Amygdala (tissue), 56 donors: ENCODE measurements around the gene CD96.
A peak's percentile ranks its signal among the peaks of the same experiment; 100 is the strongest.
"Not testable (repeated sequence)": the region's sequence is repeated elsewhere in the genome, so short reads cannot be mapped to it uniquely, and the experiment has no call there.

Source experiments
- DNase-seq, 56 donors: peaks; one replicate each; lab custom pipeline; 2025; lab: John Stamatoyannopoulos, UW

Gene CD96

DNA sequence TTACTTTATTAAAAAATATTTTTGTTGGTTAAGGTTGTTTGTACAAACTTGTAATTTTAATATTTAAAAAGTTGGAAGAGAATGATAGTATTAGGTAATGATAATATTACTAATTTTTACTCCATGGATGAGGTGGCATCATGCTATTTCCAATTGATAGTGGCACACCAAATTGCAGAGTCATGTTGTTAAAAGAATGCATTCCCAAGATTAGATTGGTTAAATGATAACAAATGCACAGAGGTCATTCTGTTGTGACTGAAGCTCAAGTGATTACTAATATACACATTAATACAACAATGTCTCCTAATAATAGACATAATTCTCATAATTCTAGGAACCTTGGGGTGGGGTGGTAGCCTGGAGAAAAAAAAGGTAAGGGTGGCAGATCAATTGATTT lies 126.3 kb downstream of the CD96 start:
- DNase-seq: no peak

GRCh38 chr3:111668888-111669488 lies 127.0 kb downstream of the CD96 start:
- peak in 1 of 56 donors; percentile 46 for DNase-seq

DNA sequence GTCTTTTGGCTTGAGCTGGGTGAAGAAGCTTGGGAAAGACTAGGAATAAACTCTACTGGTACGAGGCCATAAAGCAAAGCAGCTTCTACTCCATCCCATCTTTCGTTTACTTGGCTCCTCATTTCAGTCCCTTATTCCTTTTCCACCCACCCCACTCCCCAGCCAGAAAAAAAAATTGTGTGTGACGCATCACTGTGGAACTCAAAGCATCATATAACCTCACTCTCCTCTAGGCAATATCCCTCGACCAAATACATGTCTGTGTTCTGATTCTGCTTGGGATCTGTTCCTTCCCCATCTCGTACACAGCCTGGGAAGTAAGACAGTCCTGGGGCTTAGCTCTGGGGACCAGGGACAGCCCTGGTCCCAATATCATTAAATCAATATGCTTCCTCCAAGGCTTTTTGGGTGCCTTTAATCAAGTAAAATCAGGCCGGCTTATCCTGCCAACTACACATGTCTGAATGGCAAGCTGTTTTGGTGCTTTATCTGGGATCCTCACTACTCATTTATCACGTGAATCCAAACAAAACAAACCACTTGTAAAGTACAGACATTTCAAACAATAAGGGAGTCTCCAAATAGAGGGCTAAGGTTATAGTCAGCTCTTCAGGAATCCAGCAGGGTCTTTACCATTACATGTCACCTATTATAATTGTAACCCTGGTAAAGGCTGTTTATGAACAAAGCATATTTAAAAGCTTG lies 128.1 kb downstream of the CD96 start:
- no peak for DNase-seq

- not testable (repeated sequence) for DNase-seq
These were observed 130.5 kb downstream of the CD96 start for GRCh38 chr3:111672461-111672860.

- no peak for DNase-seq
These were observed 133.8 kb downstream of the CD96 start for GRCh38 chr3:111675846-111676210.

DNA sequence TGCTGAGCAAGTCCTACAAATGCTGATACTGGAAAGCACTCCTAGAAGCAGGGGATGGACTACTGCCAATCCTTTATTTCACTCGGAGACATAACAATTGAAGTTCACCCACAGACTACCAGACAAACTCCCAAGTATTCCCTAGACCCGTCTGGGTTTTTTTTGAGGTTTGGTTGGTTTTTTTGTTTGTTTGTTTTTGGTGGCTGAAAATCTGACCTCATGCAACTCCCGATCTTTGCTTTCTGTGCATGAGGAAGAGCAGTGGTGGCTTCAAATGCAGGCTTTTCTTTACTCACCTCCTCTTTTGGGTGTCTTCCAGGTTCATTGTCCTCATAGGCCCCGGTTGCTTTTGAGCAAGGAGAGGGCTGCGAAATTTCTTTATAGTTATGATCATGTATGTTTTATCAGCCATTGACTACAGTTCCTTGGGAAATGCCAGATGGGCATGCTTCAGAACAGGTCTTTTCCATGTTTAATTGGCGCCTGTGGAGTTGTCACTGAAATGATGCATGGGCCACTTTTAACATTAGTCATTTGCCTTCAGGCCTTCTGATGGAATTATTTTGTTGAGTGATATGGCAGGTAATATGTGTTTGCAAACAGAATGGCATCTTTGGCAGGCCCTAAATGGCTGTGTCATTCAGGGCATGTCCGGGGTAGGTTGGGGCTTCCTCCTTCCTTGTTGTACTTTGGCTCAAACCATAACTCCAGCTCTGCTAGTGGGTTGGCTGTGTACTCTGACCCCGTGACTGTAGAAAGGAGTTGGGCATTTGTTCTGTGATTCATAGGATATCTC lies 134.4 kb downstream of the CD96 start:
- no peak for DNase-seq

DNA sequence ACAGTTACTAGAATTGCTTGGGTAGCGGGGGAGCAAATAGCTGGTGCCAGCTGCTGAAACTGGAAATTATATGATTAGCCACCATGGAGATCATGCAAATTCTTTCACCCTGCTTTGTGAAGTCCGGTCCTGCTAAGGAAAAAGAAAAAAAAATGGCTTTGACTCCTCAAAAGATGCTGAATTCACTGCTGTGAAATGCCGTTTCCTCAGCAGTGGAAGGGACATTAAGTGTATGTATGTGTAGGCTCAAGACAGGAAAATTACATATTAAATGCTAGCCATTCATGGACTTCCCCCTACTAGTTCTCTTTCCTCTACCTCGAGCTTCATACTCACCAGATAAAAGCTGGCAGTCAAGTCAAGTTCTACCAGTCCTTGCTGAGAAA lies 135.0 kb downstream of the CD96 start:
- no peak for DNase-seq

DNA sequence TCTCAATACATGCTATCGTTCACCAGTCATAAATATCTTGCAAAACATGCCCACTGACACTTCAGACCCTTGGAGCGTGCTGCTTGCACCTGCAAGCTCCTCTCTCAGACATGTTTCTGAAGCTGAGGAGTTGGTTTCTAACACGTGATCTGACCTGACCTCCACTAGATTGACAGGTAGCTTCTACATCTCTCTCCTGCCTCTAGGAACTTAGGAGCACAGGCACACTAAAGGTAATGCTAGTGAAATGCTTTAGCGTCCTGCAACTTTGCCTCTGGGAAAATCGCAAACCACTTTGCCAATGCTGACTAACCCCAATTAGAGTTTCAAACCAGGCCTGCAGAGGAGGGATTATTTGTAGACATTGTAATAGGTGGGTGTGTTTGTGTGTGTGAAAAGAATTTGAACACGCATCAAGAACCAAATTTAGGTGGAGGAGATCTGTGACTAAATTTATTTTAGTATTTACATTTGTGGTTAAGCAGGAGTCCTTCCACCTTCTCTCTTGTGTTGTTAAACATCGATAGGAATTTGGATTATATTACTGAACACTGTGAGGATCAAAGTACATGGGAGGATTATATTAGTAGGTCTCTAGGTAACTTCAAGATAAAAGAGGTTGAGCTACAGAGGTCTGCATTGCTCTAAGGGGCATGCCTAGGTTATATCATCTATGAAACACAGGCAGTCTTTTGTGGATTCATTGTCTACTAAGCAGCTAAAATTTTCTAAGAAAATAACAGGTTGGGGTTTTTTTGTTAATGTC lies 139.8 kb downstream of the CD96 start:
- no peak for DNase-seq

GRCh38 chr3:111684640-111685039 lies 142.6 kb downstream of the CD96 start:
- DNase-seq: no peak

DNA sequence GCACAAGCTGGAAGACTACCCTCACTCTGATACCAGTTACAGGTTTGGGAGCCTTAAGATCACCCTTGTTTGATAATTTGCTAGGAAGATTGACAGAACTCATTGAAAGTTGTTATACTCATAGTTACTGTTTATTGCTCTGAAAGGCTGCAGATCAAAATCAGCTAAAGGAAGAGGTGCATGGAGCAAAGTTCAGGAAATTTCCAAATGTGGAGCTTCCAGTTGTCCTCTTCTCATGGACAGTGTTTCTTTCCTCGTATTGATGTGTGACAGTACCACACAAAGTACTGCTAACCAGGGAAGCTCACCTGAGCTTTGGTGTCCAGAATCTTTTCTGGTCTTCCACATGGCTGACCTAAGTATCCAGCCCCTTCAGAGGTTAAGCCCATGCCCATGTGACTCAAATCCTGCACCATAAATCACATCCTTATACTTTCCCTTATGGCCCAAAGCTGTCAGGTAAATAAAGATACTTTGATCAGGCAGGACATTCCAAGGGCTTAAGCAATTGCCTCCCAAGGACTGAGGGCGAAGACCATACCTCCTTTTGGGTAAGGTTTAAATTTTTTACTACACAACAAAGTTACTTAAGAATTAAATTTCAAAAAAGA lies 146.3 kb downstream of the CD96 start:
- DNase-seq: no peak

DNA sequence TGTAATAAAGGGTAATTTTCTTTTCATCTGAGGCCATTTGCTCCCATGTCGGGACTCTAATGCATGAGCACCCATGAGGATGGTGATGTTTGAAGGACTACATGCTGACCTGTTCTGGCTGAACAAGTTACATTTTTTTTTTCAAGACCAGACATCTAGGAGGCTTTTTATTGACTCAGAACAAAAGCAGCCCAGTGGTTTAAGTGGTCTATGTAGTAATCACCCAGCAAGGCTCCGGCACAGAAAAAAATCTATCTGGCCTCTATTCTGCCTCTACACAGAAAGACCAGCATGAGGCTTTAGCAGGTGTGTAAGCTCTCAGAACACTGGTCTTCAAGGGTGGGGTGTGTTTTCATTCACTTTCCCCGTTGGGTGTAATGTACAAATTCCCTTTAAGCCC lies 148.2 kb downstream of the CD96 start:
- no peak for DNase-seq

GRCh38 chr3:111691293-111691909 lies 149.4 kb downstream of the CD96 start:
- DNase-seq: no peak

GRCh38 chr3:111692593-111693552 lies 150.9 kb downstream of the CD96 start:
- DNase-seq: no peak

- DNase-seq: no peak
These were observed 152.5 kb downstream of the CD96 start for GRCh38 chr3:111694471-111694870.

DNA sequence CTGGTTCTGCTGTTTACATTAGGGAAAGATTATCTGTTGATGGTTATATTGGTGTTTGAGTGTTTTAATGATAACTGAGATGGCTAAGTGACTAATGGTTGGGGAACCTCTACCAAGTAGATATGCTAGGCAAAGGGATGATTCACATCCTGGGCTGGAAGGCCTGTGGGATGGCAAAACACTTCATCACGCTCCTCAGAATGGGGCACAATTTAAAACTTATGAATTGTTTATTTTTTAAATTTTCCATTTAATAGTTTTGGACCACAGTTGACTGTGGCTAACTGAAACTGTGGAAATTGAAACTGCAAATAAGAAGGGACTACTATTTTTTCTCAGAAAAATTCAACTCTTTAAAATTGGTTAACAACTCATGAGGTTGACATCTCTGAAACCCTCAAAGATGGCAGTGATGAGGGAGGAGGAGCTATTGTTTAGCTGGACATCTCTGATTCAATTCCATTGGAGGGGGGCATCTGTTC lies 153.7 kb downstream of the CD96 start:
- no peak for DNase-seq

- DNase-seq: no peak
These were observed 158.1 kb downstream of the CD96 start for GRCh38 chr3:111700054-111700453.

GRCh38 chr3:111701292-111701906 lies 159.4 kb downstream of the CD96 start:
- no peak for DNase-seq
